GM19239 (cell line): ENCODE measurements around the gene NUP210.
"Not testable (repeated sequence)": the region's sequence is repeated elsewhere in the genome, so short reads cannot be mapped to it uniquely, and the experiment has no call there.

Experiments
- DNase-seq: peaks from one replicate; pipeline ENCODE4 v3.0.0; 2011; ENCODE audit warnings: low spot score; ENCODE audit not compliant: insufficient read length
- FAIRE-seq: peaks from 2 replicates; lab custom pipeline; 2011; peaks lifted over from hg19 to GRCh38; lab: Jason Lieb, UNC

NUP210 gene

DNA sequence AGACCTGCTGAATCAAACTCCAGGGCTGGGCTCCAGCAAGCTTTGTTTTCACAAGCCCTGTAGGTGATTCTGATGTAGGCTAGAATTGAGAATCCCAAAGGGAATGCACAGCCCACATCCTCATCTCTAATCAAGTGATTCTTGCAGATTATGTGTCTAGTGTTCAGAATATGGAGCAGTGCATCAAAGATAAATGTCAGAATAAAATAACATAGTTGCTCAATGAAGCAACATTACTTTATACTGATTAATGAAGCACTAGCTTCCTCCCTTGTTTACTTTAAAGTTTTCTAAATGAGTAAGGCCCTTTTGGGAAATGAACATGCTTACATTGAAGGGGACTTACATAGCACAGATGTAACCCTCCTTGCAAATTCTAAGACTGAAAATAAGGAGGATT lies 39.2 kb downstream of the NUP210 start:
- FAIRE-seq (no peak), DNase-seq (no peak)

DNA sequence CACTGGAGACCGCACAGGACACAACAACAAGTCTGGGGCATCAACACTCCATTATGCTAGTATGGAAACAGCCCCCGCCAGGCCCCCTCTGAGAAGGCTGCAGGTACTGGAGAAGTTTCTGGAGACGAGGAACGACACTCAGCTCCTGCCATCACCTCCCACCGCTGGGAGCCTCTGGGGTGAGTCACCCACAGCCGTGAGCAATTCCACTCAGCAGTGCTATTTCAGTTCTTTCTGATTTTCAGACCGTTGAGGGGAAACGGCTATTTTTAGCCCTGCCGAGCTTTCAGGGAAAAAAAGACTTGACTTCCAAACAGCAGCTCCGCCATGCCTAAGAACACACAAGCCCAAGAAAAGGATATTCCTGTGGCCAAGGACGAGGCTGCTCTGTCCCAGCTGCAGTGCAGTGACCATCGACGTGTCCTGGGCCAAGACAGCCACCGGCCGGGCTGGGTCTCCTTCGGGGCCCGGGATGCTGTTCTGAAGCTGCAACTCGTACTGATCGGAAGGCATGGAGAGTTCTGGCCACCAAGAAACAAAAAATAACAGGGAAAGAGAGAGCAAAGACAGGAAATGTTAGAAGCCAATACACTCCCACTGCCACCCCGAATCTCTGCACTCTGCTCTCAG lies 40.8 kb downstream of the NUP210 start:
- FAIRE-seq, result no peak
- DNase-seq, result no peak

DNA sequence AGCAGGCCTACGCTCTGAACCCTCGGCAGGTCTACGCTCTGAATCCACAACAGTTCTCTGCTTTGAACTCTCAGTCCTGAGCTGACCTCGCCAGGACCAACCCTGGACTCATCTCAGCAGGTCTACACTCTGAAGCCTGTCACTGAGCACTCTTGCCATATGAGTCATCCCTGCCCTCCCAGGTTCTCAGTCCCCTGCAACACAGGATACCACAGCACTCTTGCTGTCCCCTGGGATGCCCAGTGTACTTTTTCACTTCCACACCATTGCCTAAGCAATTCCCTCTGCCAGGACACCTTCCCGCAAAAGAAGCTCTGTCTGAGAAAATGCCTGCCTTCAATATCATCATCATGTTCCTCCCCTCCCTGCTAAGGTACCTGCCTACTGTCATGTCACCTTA lies 42.0 kb downstream of the NUP210 start:
- DNase-seq, result no peak
- no peak for FAIRE-seq

- not testable (repeated sequence) for FAIRE-seq, DNase-seq
These were observed 42.4 kb downstream of the NUP210 start for GRCh38 chr3:13377741-13378140.

- no peak for DNase-seq
- no peak for FAIRE-seq
These were observed 43.1 kb downstream of the NUP210 start for GRCh38 chr3:13377021-13377420.

- FAIRE-seq (no peak), DNase-seq (no peak)
These were observed 44.0 kb downstream of the NUP210 start for GRCh38 chr3:13376091-13376490.

DNA sequence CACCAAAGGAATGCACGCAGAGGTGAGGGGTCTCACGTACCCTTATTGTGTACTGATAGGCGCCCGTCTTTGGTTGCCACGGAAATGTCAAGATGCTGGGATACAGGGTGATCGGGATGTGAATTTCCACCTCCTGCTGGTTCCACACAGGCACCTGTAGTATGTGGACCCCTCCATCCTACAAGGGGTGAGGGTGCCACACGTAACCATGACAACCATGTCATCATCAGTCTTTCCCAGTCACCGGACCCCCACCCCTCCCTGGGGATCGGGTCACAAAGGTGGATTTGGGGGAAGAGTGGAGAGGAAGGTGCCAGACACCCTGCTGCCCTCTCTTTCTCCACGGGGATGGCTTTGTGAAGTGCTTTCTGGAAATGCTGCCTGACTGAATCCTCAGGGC lies 44.7 kb downstream of the NUP210 start:
- FAIRE-seq (no peak), DNase-seq (no peak)

DNA sequence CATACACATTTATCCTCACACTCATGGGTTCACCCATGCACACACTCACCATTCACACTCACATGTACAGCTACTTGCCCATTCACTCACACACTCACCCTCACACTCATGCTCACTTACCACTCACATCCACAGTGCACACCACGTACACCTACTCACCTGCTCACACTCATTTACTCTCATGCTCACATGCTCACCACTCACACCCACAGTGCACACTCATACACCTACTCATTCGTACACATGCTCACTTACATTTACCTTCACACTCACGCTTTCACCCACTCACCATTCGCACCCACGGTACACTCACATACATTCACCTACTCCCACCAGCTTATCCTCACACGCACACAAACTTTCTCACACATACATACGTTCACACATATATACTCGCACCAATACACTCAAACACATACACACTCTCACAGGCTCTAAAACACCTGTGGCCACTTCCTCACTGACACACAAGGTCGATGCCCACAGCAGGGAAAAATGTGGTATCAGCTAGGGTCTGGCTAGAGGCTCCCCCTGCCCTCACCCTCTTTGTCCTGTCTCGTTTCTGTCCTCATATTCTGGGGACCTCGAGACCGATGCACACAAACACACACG lies 46.0 kb downstream of the NUP210 start:
- DNase-seq (no peak), FAIRE-seq (no peak)

- DNase-seq (no peak), FAIRE-seq (no peak)
These were observed 47.5 kb downstream of the NUP210 start for GRCh38 chr3:13372656-13373055.

GRCh38 chr3:13372126-13372525 lies 48.0 kb downstream of the NUP210 start:
- no peak for FAIRE-seq
- DNase-seq, result no peak

- DNase-seq (no peak), FAIRE-seq (no peak)
These were observed 48.7 kb downstream of the NUP210 start for GRCh38 chr3:13371100-13372075.

- no peak for FAIRE-seq
- no peak for DNase-seq
These were observed 49.5 kb downstream of the NUP210 start for GRCh38 chr3:13370609-13371008.

DNA sequence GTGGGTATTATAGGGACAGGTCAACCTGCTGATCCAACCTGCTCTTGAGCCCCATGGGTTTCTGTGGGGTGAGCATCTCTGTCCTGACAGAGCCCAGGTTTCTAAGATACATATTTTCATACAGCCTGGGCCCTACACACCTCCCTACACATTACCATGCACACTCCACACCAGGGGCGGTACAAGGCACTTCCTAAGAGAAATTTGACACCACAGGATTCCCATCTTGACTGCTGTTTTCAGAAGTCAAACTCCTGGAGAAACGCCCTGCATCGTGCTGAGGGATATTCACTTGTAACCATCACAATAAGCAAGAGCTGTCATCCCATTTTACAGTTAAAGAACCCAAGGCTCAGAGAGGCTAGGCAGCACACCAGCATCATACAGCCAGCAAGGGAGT lies 50.1 kb downstream of the NUP210 start:
- no peak for FAIRE-seq
- no peak for DNase-seq

- DNase-seq, result no peak
- no peak for FAIRE-seq
These were observed 51.3 kb downstream of the NUP210 start for GRCh38 chr3:13368834-13369233.

- DNase-seq, result no peak
- FAIRE-seq, result no peak
These were observed 52.4 kb downstream of the NUP210 start for GRCh38 chr3:13367728-13368127.

GRCh38 chr3:13365390-13366379 lies 54.4 kb downstream of the NUP210 start:
- FAIRE-seq, result no peak

GRCh38 chr3:13364602-13365271 lies 55.4 kb downstream of the NUP210 start:
- no peak for DNase-seq
- no peak for FAIRE-seq

More at GRCh38 chr3:13365390-13366379, 54.4 kb downstream of the NUP210 start:
- no peak for DNase-seq

- FAIRE-seq, result no peak
These were observed 57.6 kb downstream of the NUP210 start for GRCh38 chr3:13362551-13362950.

DNA sequence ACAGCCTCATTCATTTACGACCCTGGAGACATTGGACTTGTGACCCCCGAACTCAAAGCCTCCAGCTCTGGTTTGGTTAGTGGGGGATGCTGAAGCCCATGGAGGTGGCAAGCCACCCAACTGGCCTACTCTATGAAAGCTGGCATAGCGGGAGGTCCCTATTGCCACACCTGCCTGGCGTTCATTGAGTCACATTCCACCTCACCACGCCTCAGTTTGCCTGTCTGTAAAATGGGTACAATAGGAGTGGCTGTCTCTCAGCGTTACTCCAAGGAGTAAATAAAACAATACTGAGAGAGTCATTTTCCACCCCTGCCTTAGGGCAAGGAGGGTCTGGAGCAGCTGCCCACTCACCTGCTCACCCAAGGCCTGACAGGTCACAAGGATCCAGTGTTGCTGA lies 60.2 kb downstream of the NUP210 start:
- FAIRE-seq, result no peak
- no peak for DNase-seq

More at GRCh38 chr3:13362551-13362950, 57.6 kb downstream of the NUP210 start:
- no peak for DNase-seq
